Skeletal muscle tissue (tissue), 4 donors: ENCODE measurements around the gene ARRDC1. TPM values are rescaled to one million over a fixed set of nuclear protein-coding genes. Genes with fewer than 3 reads are reported as not detected.

ENCODE experiments used
- H3K27ac ChIP-seq: one replicate; pipeline ENCODE4 v1.7.0; 2013; ENCODE audit warnings: mild to moderate bottlenecking, low read depth, low read length, inconsistent platforms
- H3K27me3 ChIP-seq, 3 donors: one replicate each; pipeline ENCODE4 v1.7.0; 2013; ENCODE audit warnings: low read length in 3 of 3; ENCODE audit not compliant: control insufficient read depth in 3 of 3, insufficient read depth in 3 of 3
- H3K36me3 ChIP-seq, 3 donors: one replicate each; pipeline ENCODE4 v1.7.0; 2013; ENCODE audit warnings: low read length in 3 of 3; ENCODE audit not compliant: control insufficient read depth in 3 of 3, insufficient read depth in 3 of 3
- H3K4me1 ChIP-seq, 3 donors: one replicate each; pipeline ENCODE4 v1.7.0; 2013; ENCODE audit warnings: low read length in 3 of 3, mild to moderate bottlenecking in 3 of 3; ENCODE audit not compliant: control insufficient read depth in 3 of 3, insufficient read depth in 3 of 3
- H3K4me3 ChIP-seq, 3 donors: one replicate each; pipeline ENCODE4 v1.7.0; 2013; ENCODE audit warnings: low read length in 3 of 3
- H3K9ac ChIP-seq, 3 donors: one replicate each; pipeline ENCODE4 v1.7.0; 2013; ENCODE audit warnings: low read length in 3 of 3, mild to moderate bottlenecking in 3 of 3, moderate library complexity in 2 of 3, low read depth in 1 of 3
- H3K9me3 ChIP-seq, 3 donors: one replicate each; pipeline ENCODE4 v1.7.0; 2013; ENCODE audit warnings: low read length in 3 of 3; ENCODE audit not compliant: control insufficient read depth in 3 of 3
- total RNA-seq: library from RNA; depleted of rRNA; stranded (reverse); fragments of >200 nt; gene quantifications from one replicate; pipeline ENCODE4 v1.2.3, GENCODE V29; 2014
- donor health status: Osteomylitis.

Gene ARRDC1
- total RNA-seq, 1 donor from 2014 or later = 14.6 TPM

DNA sequence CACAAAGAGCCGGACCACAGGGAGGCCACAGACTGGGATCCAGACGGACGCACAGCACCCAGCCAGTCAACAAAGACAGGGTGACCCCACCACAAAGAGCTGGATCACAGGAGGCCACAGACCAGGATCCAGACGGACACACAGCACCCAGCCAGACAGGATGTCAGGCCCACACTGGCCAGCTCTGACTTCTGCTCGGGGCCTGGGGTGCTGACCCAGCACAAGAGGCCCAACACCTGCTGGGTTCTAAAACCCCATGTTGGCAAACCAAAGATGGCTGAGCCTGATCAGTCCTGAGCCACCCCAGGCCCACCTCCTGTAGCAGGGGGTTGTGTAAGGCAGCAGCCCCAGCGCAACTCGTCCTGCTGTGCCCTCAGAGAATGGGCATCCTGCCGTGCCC, 21.5 kb upstream of the ARRDC1 start:
- Histone ChIP-seq H3K9ac (peak overlapping the region in 1 of 3 donors; percentile 25), H3K9me3 (no peaks in the 10 kb centered on the region), H3K27ac (no peak overlapping the region), H3K4me3 (no peak overlapping the region), H3K4me1 (peaks cover 22 to 46% (median 26%) of the 10 kb centered on the region in 3 donors), H3K27me3 (no peaks in the 10 kb centered on the region), H3K36me3 (peaks cover 54 to 56% (median 56%) of the 10 kb centered on the region in 3 donors)

DNA sequence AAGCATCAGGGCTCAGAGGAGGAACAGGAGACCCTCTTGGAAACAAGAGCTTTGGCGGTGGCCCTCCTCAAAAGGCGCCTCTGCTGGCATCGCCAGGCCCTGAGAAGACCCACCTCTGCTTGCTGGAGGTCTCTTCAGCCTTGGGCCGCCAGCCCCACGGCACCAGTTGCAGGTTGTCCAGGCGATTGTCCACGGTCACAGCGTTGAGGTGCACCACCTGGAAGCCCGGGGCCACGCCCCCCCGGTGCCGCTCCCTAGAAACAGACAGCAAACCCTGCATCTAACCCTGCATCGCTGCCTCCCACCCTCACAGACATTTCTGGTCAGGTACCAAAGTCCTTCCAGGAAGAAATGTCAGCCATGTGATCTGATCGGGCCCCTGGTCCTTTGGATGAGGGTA, 18.6 kb upstream of the ARRDC1 start:
- Histone ChIP-seq H3K4me3 (no peak overlapping the region), H3K9me3 (no peaks in the 10 kb centered on the region), H3K27ac (no peak overlapping the region), H3K27me3 (no peaks in the 10 kb centered on the region), H3K36me3 (peaks cover 48 to 51% (median 49%) of the 10 kb centered on the region in 3 donors), H3K4me1 (peaks cover 17 to 38% (median 24%) of the 10 kb centered on the region in 3 donors), H3K9ac (no peak overlapping the region)

DNA sequence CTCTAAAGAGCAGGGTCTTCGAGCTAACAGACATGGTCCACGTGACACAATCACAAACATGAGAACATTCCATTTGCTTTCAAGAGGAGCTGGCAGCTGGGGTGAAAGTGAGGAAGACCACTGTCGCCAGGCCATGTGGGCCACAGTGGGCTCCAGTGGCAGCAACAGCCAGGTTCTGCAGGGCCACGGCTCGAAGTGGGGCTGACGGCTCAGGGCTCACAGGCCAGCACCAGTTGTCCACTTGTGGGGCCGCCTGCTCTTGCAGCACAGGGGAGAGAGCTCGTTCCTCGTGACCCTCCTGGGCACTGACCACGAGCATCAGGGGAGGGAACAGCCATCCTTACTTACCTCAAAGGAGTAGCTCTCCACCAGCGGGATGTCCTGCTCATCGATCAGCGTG, 17.2 kb upstream of the ARRDC1 start:
- Histone ChIP-seq H3K4me1 (peaks cover 12 to 27% (median 17%) of the 10 kb centered on the region in 3 donors), H3K27ac (no peak overlapping the region), H3K27me3 (no peaks in the 10 kb centered on the region), H3K9me3 (no peaks in the 10 kb centered on the region), H3K9ac (no peak overlapping the region), H3K36me3 (peaks cover 36 to 38% (median 37%) of the 10 kb centered on the region in 3 donors), H3K4me3 (no peak overlapping the region)

- Histone ChIP-seq H3K9ac (peak overlapping the region in 1 of 3 donors; percentile 82), H3K27ac (no peak overlapping the region), H3K27me3 (no peaks in the 10 kb centered on the region), H3K4me1 (peaks cover 12 to 24% (median 17%) of the 10 kb centered on the region in 3 donors), H3K9me3 (no peaks in the 10 kb centered on the region), H3K36me3 (peaks cover 34 to 36% (median 34%) of the 10 kb centered on the region in 3 donors), H3K4me3 (no peak overlapping the region)
These were observed 16.6 kb upstream of the ARRDC1 start for GRCh38 chr9:137588891-137589290.

DNA sequence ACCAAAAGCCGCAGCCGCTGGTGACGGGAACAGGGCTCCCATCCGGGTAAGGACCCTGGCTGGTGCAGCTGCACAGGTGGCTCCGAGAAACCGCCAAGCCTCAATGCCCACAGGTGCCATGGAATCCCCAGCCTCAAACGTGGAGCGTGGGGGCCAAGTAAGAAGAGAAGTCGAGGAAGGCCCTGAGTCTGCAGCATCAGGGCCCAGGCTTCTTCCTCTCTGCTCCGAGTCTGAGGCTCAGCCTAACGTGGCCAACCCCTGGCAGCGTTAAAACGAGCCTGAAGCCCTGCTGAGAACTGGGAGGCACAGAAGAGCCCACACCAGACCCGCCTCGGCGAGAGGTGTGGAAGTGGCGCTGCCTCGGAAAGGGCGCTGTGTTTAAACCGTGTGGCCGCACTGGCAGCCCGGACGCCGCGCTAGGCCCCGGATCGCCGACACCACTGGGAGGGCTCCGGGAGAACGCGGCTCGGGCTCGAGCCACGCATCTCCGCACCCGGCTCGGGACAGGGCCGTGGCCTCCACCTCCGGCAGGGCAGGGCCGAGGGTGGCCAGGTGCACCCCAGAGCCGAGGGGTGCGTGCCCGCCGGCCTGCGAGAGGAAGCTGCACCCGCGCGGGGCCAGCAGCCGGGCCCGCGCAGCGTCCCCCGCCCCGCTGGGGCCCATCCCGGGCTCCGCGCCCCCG, 15.9 kb upstream of the ARRDC1 start:
- Histone ChIP-seq H3K36me3 (peaks cover 27 to 29% (median 28%) of the 10 kb centered on the region in 3 donors), H3K9me3 (no peaks in the 10 kb centered on the region), H3K27ac (no peak overlapping the region), H3K9ac (peak overlapping the region; percentile 59 to 82 (median 74)), H3K27me3 (no peaks in the 10 kb centered on the region), H3K4me1 (peaks cover 12 to 23% (median 17%) of the 10 kb centered on the region in 3 donors), H3K4me3 (peak overlapping the region; percentile 64 to 73 (median 67))

DNA sequence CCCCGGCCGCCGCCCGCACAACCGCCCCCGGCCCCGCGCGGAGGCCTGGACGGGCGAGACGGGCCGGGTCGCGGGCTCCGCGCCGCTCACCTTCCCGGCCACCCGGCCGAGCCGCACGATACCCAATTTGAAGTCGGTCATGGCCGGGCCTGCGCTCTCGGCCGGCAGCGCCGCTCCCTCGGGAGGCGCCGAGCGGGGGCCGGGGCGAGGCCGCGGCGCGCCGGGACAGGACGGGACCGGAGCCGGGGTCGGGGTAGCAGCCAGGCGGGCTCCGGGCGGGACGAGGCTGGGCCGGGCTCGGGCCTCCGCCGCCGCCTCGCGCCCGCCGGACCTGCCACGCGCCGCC, 15.4 kb upstream of the ARRDC1 start:
- H3K36me3 ChIP-seq = peaks cover 26 to 27% (median 26%) of the 10 kb centered on the region in 3 donors

DNA sequence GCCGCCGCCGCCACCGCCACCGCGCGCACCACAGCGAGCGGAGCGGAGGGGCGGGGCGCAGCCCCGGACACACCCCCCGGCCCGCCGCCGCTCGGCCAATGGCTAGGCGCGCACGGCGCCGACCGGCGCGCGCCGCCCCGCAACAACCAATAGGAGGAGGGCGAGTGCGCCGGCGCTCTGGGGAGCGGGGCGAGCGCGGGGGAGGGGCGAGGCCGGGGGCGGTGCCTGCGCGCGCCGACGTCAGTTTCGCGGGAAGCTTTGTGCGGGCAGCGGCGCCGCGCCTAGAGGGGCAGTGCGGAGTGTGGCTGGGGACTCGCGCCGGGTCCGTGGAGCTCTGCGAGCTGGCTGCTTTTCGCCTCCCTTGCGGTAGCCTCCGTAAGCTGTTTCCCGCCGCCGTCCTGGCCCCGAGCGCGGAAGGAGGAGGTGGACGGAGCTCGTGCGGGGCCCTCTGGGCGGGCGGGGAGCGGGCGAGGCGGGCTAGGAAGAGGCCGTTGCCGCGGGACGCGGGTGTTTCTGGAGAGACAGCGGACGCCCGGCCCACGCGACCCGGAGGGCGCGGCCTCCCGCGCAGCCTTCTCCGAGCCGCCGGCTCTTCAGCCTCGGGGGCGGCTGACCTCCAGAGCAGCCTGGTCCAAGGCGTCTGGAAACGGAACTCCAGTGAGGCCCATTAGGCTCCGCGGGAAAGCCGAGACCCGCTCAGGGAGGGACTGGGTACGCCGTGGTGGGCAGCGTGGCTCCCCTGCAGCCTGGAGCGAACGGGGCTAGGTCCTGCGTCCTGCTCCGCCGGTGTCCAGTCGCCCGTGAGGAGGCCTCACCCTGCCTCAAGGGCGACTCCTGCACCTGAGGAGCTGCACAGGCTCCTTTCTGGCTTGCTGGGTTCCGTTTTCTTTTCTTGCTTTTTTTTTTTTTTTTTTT, 14.8 kb upstream of the ARRDC1 start, which contains the start of gene ZMYND19:
Gene ZMYND19, minus strand, starts transcription at position 44 of the 915 bp plus-strand sequence. CDS start 249 bp downstream, outside the sequence.
- H3K4me3 ChIP-seq = peak within 1 kb of the TSS; percentile 71 to 88 (median 81)
- H3K27ac ChIP-seq = no peak within 1 kb of the TSS

More for the DNA sequence above, 15.4 kb upstream of the ARRDC1 start:
- Histone ChIP-seq H3K4me3 (peak overlapping the region in 2 of 3 donors; percentile 43 to 45), H3K4me1 (peaks cover 12 to 23% (median 17%) of the 10 kb centered on the region in 3 donors), H3K9me3 (no peaks in the 10 kb centered on the region), H3K9ac (no peak overlapping the region), H3K27me3 (no peaks in the 10 kb centered on the region), H3K27ac (no peak overlapping the region)

DNA sequence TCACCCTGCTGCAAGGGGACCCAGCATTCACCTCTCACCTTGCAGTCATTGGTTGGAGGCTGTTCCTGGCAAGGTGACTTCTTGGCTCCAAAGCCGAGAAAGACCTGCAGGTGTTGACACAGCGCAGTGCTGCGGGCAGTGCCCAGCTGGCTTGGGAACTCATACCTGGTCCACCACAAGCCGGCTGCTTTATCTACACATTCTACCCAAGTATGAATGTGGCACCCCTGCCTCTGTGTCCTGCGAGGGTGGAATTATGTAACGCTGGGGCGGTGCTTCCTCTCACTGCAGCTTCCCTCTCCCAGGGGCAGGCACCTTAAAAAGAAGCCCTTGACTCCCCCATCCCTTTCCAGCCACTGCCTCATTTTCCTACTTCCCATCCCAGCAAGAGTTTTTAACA, 12.7 kb upstream of the ARRDC1 start:
- H3K9me3 ChIP-seq = no peaks in the 10 kb centered on the region
- no peaks in the 10 kb centered on the region for H3K27me3 ChIP-seq
- H3K4me1 ChIP-seq = peaks cover 12 to 23% (median 17%) of the 10 kb centered on the region in 3 donors
- no peak overlapping the region for H3K27ac ChIP-seq
- no peak overlapping the region for H3K9ac ChIP-seq
- H3K36me3 ChIP-seq = peaks cover 6 to 7% (median 7%) of the 10 kb centered on the region in 3 donors
- H3K4me3 ChIP-seq = no peak overlapping the region

More for the DNA sequence above, 14.8 kb upstream of the ARRDC1 start, which contains the start of gene ZMYND19:
- Histone ChIP-seq H3K36me3 (peaks cover 23 to 26% (median 24%) of the 10 kb centered on the region in 3 donors), H3K27me3 (no peaks in the 10 kb centered on the region), H3K9me3 (no peaks in the 10 kb centered on the region), H3K9ac (peak within 1 kb of the TSS; percentile 69 to 82 (median 74)), H3K4me1 (peaks cover 12 to 23% (median 17%) of the 10 kb centered on the region in 3 donors)

DNA sequence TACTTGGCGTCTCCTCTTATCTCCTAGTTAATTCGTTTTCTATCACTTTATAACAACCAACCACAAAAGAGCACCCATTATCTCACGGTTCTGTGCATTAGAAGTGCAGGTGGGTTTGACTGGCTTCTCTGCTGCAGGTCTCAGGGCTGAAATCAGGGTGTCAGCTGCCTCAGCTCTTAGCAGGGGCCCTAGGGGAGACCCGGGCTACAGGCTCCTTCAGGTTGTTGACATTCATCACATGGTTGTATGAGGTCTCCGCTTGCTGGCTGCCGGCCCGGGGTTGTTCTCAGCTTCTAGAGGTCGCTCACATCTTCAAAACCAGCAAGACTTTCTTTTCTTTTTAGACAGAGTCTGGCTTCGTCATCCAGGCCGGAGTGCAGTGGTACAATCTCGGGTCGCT, 12.3 kb upstream of the ARRDC1 start:
- H3K9me3 ChIP-seq = no peaks in the 10 kb centered on the region
- H3K9ac ChIP-seq = no peak overlapping the region
- no peak overlapping the region for H3K4me3 ChIP-seq
- H3K4me1 ChIP-seq = peaks cover 12 to 21% (median 17%) of the 10 kb centered on the region in 3 donors
- no peaks in the 10 kb centered on the region for H3K27me3 ChIP-seq
- peaks cover 2 to 4% (median 3%) of the 10 kb centered on the region in 3 donors for H3K36me3 ChIP-seq
- no peak overlapping the region for H3K27ac ChIP-seq
